HepG2 (cell line): ENCODE data around the gene CDK8. TPM values are rescaled to one million over a fixed set of nuclear protein-coding genes. Genes with fewer than 3 reads are reported as not detected.

ENCODE experiments used
- BCL6 ChIP-seq: IDR thresholded peaks from 2 replicates; pipeline ENCODE4 v1.6.1; 2016; ENCODE audit warnings: missing genetic modification reagents, missing compliant biosample characterization
- DNMT3B ChIP-seq: conservative IDR thresholded peaks from 2 replicates; pipeline ENCODE4 v1.6.1; 2016; ENCODE audit warnings: missing biosample characterization, control low read depth
- FOSL2 ChIP-seq: sonication (generic); formaldehyde crosslinking; IDR thresholded peaks from 2 replicates; pipeline ENCODE4 v1.4.0; 2020; ENCODE audit warnings: missing genetic modification reagents
- HDAC1 ChIP-seq: sonication (generic); formaldehyde crosslinking; IDR thresholded peaks from 2 replicates; pipeline ENCODE4 v1.5.1; 2020; ENCODE audit warnings: mild to moderate bottlenecking, missing genetic modification reagents
- IKZF4 ChIP-seq: sonication (generic); formaldehyde crosslinking; IDR thresholded peaks from 2 replicates; pipeline ENCODE4 v1.5.1; 2020; ENCODE audit warnings: borderline replicate concordance, mild to moderate bottlenecking, low read depth, missing genetic modification reagents; ENCODE audit errors: not compliant biosample characterization
- LBX2 ChIP-seq: sonication (generic); formaldehyde crosslinking; IDR thresholded peaks from 2 replicates; pipeline ENCODE4 v1.5.0; 2020; ENCODE audit warnings: missing genetic modification reagents, mild to moderate bottlenecking, borderline replicate concordance
- MIXL1 ChIP-seq: IDR thresholded peaks from 2 replicates; pipeline ENCODE4 v1.6.1; 2016
- NPAS2 ChIP-seq: sonication (generic); formaldehyde crosslinking; IDR thresholded peaks from 2 replicates; pipeline ENCODE4 v1.8.0; 2022; ENCODE audit warnings: mild to moderate bottlenecking, missing genetic modification reagents, borderline replicate concordance
- NR0B2 ChIP-seq: sonication (generic); formaldehyde crosslinking; IDR thresholded peaks from 2 replicates; pipeline ENCODE4 v1.4.0; 2020; ENCODE audit warnings: mild to moderate bottlenecking, missing genetic modification reagents
- SMYD3 ChIP-seq: sonication (generic); formaldehyde crosslinking; IDR thresholded peaks from 2 replicates; pipeline ENCODE4 v1.8.1; 2023; ENCODE audit warnings: mild to moderate bottlenecking, missing genetic modification reagents
- SP140L ChIP-seq: sonication (generic); formaldehyde crosslinking; IDR thresholded peaks from 2 replicates; pipeline ENCODE4 v1.4.0; 2020; ENCODE audit warnings: missing genetic modification reagents, borderline replicate concordance
- SP2 ChIP-seq: sonication (generic); formaldehyde crosslinking; IDR thresholded peaks from 2 replicates; pipeline ENCODE4 v1.5.1; 2020; ENCODE audit warnings: mild to moderate bottlenecking, missing genetic modification reagents
- TAF15 ChIP-seq: fragments of 200-400 bp; formaldehyde crosslinking; IDR thresholded peaks from one replicate; pipeline ENCODE4 v1.6.1; 2018; ENCODE audit warnings: mild to moderate bottlenecking, low read depth, low read length; ENCODE audit not compliant: poor library complexity, severe bottlenecking
- THAP9 ChIP-seq: sonication (generic); formaldehyde crosslinking; IDR thresholded peaks from 2 replicates; pipeline ENCODE4; 2020; ENCODE audit warnings: missing genetic modification reagents, mild to moderate bottlenecking, borderline replicate concordance
- THYN1 ChIP-seq: sonication (generic); formaldehyde crosslinking; IDR thresholded peaks from 2 replicates; pipeline ENCODE4 v1.8.1; 2023; ENCODE audit warnings: low read depth, mild to moderate bottlenecking, moderate library complexity, missing genetic modification reagents, borderline replicate concordance
- TRIM22 ChIP-seq: fragments of 450-650 bp; IDR thresholded peaks from 2 replicates; pipeline ENCODE4 v1.6.1; 2017
- YEATS2 ChIP-seq: sonication (generic); formaldehyde crosslinking; IDR thresholded peaks from 2 replicates; pipeline ENCODE4 v1.4.0; 2020; ENCODE audit warnings: missing genetic modification reagents, borderline replicate concordance
- ZFP1 ChIP-seq: IDR thresholded peaks from 2 replicates; pipeline ENCODE4 v1.6.1; 2016
- ZMYM2 ChIP-seq: sonication (generic); formaldehyde crosslinking; IDR thresholded peaks from 2 replicates; pipeline ENCODE4 v1.8.0; 2022; ENCODE audit warnings: mild to moderate bottlenecking, missing genetic modification reagents
- ZNF451 ChIP-seq: sonication (generic); formaldehyde crosslinking; IDR thresholded peaks from 2 replicates; pipeline ENCODE4 v1.5.0; 2020; ENCODE audit warnings: mild to moderate bottlenecking, missing genetic modification reagents
- ZNF501 ChIP-seq: sonication (generic); formaldehyde crosslinking; IDR thresholded peaks from 2 replicates; pipeline ENCODE4 v1.5.1; 2020; ENCODE audit warnings: mild to moderate bottlenecking, moderate library complexity, missing genetic modification reagents
- ZNF562 ChIP-seq: sonication (generic); formaldehyde crosslinking; IDR thresholded peaks from 2 replicates; pipeline ENCODE4 v1.8.0; 2022; ENCODE audit warnings: missing genetic modification reagents, borderline replicate concordance
- ZNF720 ChIP-seq: sonication (generic); formaldehyde crosslinking; IDR thresholded peaks from 2 replicates; pipeline ENCODE4 v1.4.0; 2020; ENCODE audit warnings: missing genetic modification reagents
- ZNF790 ChIP-seq: sonication (generic); formaldehyde crosslinking; IDR thresholded peaks from 2 replicates; pipeline ENCODE4 v1.8.0; 2022; ENCODE audit warnings: missing genetic modification reagents, mild to moderate bottlenecking, borderline replicate concordance
- ZNF792 ChIP-seq: IDR thresholded peaks from 2 replicates; pipeline ENCODE4 v1.6.1; 2016
- ZNF850 ChIP-seq: sonication (generic); formaldehyde crosslinking; conservative IDR thresholded peaks from 2 replicates; pipeline ENCODE4 v1.9.0; 2021; ENCODE audit warnings: mild to moderate bottlenecking, missing genetic modification reagents
- ZNF879 ChIP-seq: sonication (generic); formaldehyde crosslinking; IDR thresholded peaks from 2 replicates; pipeline ENCODE4 v1.8.1; 2023; ENCODE audit warnings: missing genetic modification reagents
- polyA plus RNA-seq, 8 experiments: library from polyadenylated mRNA; depleted of rRNA in 3 of 8; stranded (reverse) in 7 of 8; unstranded in 1 of 8; fragments of >200 nt; fragmentation: Illumina TruSeq in 4 of 8; extraction: Trizol in 4 of 8; gene quantifications; 2 replicates each; pipeline versions ENCODE4 v1.2.1 to v1.2.3, GENCODE V29; 2011 to 2016; ENCODE audit warnings: low read depth in 4 of 8, missing spikeins in 1 of 8, mixed read lengths in 1 of 8; ENCODE audit not compliant: insufficient read depth in 1 of 8
- total RNA-seq, 5 experiments: library from RNA; depleted of rRNA; stranded (reverse); fragments of >200 nt; fragmentation: Illumina TruSeq; extraction: Trizol; gene quantifications; 2 replicates each; pipeline ENCODE4 v1.2.3, GENCODE V29; 2016; ENCODE audit warnings: low read depth in 1 of 5

CDK8 gene
- total and polyA plus RNA-seq, 2 of the 13 experiments (the other 11 are each of a cell fraction or from before 2014, with no cell fraction given) = 15.8 to 16.4 TPM

GRCh38 chr13:26253787-26254582, at the start of gene CDK8 (continued):
- TF ChIP-seq ZFP1 (CRISPR knock-in tag) = no peak
- TF ChIP-seq ZNF790 = no peak
- 0 out of 2 replicates have a peak, but pooled peaks have one; percentile 42 for TF ChIP-seq THAP9 (CRISPR knock-in tag)
- TF ChIP-seq ZNF501 = peak; percentile 81
- TF ChIP-seq SMYD3 (CRISPR knock-in tag) = no peak
- TF ChIP-seq ZNF720 (CRISPR knock-in tag) = no peak
- no peak for TF ChIP-seq NR0B2 (CRISPR knock-in tag)
- no peak for TF ChIP-seq ZMYM2 (CRISPR knock-in tag)
- TF ChIP-seq ZNF562 (CRISPR knock-in tag) = no peak
- no peak for TF ChIP-seq DNMT3B (CRISPR knock-in tag)
- no peak for TF ChIP-seq SP2 (CRISPR knock-in tag)
- TF ChIP-seq ZNF792 (CRISPR knock-in tag) = peak; percentile 27; the same call in 1 of the 2 replicates
- no peak for TF ChIP-seq TRIM22
- TF ChIP-seq THYN1 (CRISPR knock-in tag) = no peak
- no peak for TF ChIP-seq ZNF850 (CRISPR knock-in tag)
- peak; percentile 45; the same call in 1 of the 2 replicates for TF ChIP-seq ZNF451 (CRISPR knock-in tag)
- no peak; the same call in 1 of the 2 replicates for TF ChIP-seq BCL6 (CRISPR knock-in tag)
- TF ChIP-seq TAF15 = no peak
- peak; percentile 64 for TF ChIP-seq HDAC1 (CRISPR knock-in tag)
- no peak for TF ChIP-seq SP140L
- no peak; the same call in 1 of the 2 replicates for TF ChIP-seq YEATS2 (CRISPR knock-in tag)
- no peak for TF ChIP-seq NPAS2 (CRISPR knock-in tag)
- TF ChIP-seq MIXL1 (CRISPR knock-in tag) = peak; percentile 53; the same call in 1 of the 2 replicates
- TF ChIP-seq ZNF879 (CRISPR knock-in tag) = no peak
- TF ChIP-seq FOSL2 (CRISPR knock-in tag) = 0 out of 2 replicates have a peak, but pooled peaks have one; percentile 5
- TF ChIP-seq IKZF4 (CRISPR knock-in tag) = peak; percentile 21
- 0 out of 2 replicates have a peak, but pooled peaks have one; percentile 30 for TF ChIP-seq LBX2 (CRISPR knock-in tag)
